Stimulated activated CD4-positive, alpha-beta T cell treated with anti-CD3 and anti-CD28 coated beads, Interleukin-1b, Interleukin-23, amount 100 ng/mL, for 24 hours (primary cell): Measurements from ENCODE around the gene ESR1.

Experiments used
- DNase-seq, 4 experiments: peaks; one replicate each; pipeline ENCODE4 v3.0.0-alpha.2; 2020; ENCODE audit warnings: low read depth in 4 of 4, low spot score in 1 of 4

The ESR1 gene

DNA sequence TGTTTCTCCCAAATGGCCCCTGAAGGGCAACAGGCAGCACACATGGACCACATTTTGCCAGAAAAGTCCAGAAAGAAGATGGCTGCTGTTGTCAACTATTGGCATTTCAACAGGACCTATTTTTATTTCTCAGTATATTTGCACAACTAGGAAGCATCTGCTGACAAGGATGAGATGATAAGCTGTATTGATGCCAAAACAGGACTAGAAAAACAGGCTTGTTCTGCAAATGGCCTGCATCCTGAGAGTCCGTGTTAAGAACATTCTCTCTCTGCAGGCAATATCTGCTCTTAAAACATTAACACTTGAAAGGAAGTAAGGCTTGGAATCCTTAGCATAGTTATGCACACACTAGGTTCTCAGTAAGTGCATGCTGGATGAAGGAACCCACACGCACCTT, 283.7 kb downstream of the ESR1 start:
- no peak for DNase-seq

DNA sequence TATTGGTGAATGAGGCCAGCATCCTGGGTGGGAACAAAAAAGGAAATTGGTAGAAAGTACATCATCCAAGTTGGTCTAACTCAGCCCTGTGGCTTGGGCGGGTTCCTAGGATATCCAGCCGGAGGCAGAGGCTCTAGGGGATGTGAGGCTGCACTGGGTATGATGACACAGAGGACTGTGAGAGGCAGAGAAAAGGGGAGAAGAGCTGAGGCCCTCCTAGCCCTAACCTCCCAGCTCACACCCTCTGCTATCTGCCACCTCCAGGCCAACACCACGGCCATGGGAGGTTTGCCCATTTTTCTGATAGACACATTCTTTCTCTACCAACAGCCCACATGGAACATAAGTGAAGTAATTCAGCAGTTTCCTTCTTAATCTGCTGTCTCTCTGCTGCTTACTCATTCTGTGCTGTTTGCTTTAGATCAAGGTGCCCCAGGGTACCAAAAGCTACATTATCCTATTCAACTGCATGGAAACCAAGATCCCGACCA, 284.4 kb downstream of the ESR1 start:
- DNase-seq: no peak

DNA sequence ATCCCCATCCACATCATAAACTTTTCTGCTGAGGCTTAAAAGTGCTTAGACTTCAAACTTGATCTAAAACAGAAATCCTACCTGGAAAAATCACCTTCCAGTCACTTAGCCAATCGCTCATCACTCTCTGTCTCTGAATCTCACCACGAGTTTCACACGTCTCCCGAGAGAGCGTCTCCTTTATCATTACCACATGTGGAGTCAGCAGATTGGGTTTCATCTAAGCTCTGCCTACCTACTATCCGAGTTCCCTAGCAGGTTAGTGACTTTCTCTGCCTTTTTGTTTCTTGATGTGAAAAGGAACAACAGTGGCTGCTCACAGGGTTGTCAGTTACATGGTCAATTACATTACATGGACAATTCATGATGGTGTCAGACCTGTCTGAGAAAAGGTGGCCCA, 286.2 kb downstream of the ESR1 start:
- no peak for DNase-seq

DNA sequence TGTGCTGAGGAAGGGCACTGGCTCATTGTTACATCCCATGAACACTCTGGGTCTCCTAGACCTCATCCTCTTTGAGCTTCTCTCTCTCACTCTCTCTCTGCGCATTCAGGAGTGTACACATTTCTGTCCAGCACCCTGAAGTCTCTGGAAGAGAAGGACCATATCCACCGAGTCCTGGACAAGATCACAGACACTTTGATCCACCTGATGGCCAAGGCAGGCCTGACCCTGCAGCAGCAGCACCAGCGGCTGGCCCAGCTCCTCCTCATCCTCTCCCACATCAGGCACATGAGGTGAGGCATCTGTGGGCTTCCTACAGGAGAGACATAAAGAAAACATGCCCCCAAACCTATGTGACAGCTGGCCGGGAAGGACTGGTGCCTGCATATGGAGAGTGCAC, 286.8 kb downstream of the ESR1 start:
- DNase-seq: no peak

DNA sequence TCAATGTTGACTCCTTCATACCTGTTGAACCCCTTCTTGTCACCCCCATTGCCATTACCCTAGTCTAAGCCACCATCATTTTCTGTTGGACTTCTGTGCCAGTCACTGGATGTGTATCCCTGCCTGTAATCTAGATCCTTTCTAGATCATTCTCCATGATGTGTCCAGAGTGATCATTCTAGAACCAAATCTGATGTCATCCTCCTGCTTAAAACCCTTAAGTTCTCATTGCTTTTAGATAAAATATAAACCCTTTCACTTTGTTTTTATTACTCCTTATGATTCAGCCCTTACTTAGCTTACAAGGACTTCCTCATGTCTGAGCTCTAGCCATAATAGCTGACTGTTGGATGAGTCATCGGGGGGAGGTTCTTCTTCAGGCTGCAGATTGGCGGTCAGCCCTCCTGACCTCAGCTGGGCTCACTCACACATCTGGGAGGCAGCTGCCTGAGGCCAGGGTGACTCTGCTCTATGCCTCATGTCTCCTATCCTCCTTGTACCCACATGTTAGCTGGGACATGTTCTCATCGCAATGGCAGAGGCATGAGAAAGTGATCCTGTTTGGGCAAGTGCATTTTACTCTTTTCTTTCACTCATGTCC, 287.6 kb downstream of the ESR1 start:
- peak in 1 of 4 experiments; percentile 7 for DNase-seq

DNA sequence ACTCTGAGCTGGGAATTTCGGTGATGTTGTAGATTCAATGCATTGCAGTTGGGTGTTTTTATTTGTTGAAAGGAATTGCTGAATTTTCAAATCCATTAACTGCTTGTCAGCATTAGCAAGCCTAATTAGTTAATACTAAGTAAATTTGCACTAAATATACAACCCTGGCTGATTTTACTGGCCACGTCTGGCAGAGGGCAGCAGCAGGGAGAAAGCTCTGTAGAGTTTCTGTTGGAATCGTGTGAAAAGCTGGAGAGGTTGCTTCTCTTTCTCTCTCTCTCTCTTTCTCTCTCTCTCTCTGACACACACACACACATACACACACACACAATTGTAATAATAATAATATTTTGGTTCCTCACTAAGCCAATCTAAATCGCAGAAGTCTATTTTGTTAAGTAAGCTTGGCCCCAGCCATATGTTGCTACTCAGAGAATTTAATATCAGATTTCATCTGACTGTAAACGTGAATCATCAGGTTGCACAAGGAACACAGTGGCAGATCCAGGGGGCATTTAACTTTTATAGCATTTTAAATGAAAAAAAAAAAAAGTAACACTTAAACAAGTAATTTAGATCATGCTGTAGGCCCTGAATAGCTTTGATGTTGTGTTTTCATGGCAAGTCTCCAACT, 289.5 kb downstream of the ESR1 start:
- DNase-seq: no peak

DNA sequence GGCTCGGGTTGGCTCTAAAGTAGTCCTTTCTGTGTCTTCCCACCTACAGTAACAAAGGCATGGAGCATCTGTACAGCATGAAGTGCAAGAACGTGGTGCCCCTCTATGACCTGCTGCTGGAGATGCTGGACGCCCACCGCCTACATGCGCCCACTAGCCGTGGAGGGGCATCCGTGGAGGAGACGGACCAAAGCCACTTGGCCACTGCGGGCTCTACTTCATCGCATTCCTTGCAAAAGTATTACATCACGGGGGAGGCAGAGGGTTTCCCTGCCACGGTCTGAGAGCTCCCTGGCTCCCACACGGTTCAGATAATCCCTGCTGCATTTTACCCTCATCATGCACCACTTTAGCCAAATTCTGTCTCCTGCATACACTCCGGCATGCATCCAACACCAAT, 291.2 kb downstream of the ESR1 start:
- DNase-seq: no peak

DNA sequence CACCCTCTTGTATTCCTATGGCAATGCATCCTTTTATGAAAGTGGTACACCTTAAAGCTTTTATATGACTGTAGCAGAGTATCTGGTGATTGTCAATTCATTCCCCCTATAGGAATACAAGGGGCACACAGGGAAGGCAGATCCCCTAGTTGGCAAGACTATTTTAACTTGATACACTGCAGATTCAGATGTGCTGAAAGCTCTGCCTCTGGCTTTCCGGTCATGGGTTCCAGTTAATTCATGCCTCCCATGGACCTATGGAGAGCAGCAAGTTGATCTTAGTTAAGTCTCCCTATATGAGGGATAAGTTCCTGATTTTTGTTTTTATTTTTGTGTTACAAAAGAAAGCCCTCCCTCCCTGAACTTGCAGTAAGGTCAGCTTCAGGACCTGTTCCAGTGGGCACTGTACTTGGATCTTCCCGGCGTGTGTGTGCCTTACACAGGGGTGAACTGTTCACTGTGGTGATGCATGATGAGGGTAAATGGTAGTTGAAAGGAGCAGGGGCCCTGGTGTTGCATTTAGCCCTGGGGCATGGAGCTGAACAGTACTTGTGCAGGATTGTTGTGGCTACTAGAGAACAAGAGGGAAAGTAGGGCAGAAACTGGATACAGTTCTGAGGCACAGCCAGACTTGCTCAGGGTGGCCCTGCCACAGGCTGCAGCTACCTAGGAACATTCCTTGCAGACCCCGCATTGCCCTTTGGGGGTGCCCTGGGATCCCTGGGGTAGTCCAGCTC, 292.1 kb downstream of the ESR1 start:
- DNase-seq: no peak

DNA sequence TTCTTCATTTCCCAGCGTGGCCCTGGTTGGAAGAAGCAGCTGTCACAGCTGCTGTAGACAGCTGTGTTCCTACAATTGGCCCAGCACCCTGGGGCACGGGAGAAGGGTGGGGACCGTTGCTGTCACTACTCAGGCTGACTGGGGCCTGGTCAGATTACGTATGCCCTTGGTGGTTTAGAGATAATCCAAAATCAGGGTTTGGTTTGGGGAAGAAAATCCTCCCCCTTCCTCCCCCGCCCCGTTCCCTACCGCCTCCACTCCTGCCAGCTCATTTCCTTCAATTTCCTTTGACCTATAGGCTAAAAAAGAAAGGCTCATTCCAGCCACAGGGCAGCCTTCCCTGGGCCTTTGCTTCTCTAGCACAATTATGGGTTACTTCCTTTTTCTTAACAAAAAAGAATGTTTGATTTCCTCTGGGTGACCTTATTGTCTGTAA, 292.7 kb downstream of the ESR1 start:
- DNase-seq: no peak

DNA sequence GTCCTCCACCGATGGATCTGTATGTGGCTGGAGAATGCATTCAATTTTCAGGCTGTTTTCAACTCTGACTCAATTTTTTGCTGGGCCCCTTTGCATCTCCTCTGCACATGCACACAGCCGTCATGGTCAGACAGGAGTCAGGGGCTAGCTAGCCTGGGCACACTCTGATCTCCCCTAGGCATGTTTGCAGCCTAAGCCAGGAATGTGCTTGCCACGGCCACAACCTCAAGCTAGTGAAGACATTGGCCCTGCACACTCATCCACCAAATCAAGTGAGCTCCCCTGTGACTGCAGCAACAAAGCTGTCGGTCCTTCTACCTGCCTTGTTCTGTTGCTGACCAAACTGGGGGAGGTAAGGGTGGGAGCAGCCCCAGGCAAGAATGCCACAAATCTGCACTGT, 300.5 kb downstream of the ESR1 start:
- DNase-seq: no peak

DNA sequence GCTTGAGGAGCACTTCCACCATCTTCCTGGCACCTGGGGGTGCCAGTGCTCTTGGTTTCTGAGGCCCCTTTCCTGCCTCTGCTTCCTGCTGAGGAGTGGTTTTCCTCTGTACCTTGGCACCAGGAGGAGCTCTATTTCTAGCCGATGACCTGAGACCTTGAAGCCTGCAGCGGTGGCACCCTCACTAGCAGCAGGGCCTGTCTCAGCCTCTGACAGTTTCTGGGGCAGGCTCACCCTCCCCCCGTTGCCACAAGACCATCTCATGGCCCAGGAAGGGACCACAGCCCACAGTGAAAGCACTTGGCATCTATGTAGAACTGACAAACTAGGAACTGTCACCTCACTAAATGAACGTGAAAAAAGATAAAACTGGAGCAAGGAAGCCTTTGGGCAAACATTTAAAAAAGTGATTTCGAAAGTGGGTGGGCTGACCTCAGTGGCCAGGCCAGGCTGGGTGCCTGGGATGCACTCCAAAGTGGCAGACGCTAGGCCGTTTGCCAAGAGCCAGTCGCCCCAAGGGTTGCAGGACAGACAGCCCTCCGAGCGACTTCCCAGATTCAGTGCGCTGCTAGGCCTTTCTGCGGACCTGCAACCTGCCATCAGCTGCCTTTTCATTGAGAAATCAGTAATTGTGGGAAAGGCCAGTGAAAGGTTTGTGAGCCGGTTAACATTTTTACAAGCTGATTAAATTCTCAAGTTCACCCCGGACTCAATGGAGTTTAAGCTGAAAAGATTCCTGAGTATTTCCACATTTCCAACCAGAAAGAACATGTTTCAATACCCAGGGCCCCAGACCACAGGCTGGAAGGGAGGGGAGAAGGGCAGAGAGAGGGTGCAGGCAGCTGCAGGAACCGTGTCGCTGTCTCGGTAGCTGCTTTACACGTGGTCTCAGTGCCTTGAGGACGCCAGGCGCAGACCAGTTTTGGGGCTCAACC, 303.7 kb downstream of the ESR1 start:
- no peak for DNase-seq

DNA sequence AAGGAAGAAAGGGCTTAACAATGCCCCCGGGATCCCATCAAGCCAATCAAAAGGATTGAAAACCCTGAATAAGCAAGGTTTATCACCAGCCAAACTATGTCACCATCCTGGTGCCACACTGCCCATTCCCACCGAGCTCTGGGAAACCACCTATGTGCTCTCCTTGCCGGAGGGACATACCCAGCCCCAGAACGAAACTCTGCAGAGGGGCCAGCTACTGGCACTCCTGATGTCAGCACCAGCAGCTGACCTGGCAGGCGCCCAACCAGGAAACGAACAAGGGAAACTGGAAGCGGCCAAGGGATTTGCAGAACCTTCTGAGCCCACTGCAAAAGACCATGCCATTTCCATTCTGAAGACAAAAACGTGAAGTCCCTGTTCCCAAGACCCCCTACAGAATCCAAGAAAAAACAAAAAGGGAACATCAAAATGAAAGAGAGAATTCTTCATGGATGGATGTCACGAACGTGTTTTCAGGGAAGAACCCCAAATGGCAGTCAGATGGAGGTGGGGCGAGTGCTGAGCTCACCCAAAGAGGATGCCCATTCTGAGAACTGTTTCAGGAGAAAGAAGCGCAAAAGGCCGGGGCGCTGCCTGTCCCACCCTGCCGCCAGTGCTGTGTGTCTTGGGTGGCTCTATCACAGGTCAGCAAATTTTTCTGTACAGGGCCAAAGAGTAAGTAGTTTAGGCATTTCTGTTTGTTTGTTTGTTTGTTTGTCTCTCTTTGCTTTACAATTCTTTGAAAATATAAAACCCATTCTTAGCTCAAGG, 305.2 kb downstream of the ESR1 start:
- no peak for DNase-seq

DNA sequence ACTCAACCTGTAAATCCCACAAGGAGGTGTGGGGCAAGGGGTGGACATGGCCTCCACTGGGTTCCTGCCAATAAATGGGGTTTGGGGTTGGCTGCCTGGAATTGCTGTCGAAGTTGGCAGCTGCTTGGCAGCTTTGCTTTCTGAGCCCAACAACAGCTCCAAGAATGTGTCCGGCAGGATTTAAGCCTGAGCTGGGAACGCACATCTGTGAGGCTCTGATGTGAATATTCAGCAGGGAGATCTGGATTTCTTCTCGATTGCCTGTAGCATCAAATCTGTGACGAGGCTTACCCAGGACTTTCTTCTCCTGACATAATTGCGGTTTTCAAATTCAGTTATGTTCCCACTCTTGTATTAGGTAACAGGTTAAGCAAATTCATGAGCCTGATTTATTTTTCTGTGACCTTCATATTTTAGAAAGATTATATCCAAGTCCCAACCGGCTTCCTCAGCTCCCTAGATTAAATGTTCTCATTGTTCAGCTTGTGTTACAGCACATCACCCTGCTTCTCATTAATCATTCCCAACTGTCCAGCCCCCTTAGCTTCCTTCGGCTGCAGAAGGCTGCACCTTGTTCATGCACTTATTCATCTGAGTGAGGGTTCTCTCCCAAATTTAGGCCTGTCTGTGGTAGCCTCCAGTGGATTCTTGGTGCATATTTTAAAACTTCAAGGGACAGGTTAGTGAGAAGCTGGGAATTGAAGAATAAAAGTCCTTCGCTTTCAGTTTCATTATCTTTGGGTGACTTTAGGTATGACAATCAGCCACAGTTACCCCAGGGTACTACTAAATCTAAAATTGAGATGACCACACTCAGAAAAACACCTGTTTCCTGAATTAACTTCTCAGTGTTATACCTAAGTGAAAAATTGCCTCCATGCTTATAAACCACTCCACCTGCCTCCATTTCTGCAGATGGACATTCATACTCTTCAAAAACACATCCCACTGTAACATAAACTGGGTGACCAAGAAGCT, 310.0 kb downstream of the ESR1 start:
- DNase-seq: no peak

DNA sequence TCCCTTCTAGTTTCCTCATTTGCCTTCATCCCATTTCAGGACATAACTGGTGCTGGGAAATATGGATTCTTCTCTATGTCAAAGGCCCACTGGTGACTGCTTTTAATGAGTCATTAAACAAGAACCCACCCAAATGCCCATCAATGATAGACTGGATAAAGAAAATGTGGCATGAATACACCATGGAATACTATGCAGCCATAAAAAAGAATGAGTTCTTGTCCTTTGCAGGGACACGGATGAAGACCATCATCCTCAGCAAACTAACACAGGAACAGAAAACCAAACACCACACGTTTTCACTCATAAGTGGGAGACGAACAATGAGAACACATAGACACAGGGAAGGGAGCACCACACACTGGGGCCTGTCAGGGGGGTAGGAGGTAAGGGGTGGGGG, 310.7 kb downstream of the ESR1 start:
- DNase-seq: no peak

DNA sequence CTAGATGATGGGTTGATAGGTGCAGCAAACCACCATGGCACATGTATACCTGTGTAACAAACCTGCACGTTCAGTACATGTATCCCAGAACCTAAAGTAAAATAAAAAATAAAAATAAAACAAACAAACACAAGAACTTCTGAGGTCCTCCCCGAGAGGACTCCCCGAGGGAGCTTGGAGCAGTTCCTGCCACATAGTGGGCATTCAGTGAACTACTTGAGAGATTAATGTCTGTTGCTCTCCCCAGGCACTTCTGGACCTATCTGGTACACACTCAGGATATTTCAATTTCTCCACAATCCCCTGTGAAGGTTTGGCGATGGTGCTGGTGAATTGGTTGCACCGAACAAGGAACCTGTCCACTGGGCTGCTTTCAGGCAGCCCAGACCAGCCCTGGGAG, 311.2 kb downstream of the ESR1 start:
- DNase-seq: no peak

DNA sequence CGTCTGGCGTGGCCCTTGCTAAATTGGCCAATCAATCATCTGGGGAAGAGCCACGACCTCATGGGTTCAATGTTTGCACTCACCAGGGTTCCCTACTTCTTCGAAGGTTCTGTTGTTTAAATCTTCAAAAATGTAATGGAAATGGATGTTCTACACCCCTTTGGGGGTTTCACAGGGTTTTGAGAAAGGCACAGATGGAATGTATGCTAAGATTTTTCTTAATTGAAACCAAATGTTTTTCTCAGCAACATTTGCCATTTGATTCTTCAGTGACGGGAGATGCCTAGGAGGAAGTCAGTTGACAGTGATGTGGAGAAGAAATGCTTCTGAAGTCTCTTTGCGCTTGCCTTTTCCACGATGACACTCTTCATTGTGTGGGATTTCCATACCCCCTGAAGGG, 312.3 kb downstream of the ESR1 start:
- no peak for DNase-seq

DNA sequence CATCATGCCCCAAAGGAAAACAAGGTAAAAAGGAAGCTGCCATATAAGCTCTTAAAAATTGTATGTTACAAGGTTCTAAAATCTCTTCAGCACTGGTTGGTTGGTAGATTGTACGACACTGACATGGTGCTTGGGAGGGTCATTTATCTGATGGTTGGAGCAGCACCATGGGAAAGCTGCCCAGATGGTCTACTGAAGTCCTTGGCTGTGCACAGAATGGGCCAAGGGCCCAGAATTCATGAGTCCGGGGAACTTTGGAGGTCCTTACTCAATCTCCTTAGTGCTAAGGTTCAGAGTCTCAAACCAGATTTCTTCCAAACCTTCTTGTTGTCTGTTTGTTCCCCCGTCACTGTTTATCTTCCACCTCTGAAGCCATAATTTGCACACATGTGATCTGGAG, 314.4 kb downstream of the ESR1 start:
- no peak for DNase-seq

DNA sequence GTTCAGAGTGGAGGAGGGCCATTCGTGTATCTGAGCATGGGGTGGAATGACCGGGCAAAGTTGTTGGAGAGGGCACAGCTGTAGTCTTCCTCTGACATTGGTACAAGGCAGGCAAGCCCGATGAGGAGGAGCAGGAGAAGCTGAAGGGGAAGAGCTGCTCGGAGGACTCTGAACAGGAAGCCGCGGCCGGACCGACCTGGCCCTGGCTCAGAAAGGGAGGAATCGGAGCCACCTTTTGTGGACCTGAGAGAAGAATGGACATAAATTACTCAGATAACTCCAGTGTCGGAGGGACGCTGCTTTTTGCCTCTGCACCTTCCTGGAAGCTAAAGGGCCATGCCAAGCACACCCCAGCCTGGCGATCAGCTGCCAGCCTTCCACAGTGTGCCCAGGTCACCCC, 315.0 kb downstream of the ESR1 start:
- DNase-seq: no peak

DNA sequence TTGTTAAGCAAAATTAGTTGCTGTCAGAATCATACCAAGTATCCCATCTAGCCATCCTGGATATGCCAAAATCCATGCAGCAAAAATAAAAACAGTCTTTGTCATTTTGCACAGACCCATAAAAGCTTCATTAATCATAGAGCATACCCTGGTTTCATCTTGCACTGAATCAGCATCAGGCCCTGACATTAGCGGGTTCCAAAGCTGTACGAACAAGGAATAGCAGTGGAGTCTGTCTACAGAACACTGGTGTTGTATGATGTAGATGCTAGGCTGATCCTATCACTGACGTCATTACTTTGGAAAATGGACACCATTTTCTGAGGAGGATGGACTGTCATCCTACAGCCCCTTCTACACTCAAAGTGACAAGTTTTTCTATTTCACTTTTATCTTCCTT, 315.6 kb downstream of the ESR1 start:
- no peak for DNase-seq
